HG03575 (cell line): Measurements from ENCODE around the gene SNCA.

Experiments
- ATAC-seq: cut with Tn5 transposase; IDR thresholded peaks from one replicate; pipeline ENCODE4 v1.9.1; 2021; ENCODE audit not compliant: unreplicated experiment, insufficient number of reproducible peaks, low FRiP score; ENCODE audit errors: extremely low read depth

Gene SNCA

DNA sequence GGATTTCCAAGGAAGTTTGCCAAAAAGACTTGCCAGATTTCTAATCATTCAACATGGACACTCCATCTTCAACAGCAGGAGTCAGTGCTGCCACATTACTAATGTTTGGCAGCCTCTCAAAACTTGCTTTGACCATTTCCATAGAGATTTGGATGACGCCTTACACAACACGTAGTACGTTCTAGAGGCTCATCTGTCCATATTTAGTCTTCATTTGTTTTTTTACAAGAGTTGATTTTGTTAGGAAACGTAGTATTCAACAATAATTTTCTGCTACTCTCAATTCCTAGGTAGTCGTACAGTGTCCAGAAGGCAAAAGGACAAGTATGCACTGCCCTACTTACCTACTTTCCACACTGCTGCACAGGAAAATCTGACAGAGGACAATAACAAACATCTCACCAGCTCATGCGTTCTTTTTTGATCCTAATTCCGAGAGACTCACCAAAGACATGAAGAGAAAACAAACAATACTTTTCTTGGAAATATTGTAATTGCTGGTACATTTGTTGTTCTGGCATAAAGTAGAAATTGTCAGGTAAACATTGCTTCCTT lies 117.3 kb downstream of the SNCA start:
- no peak for ATAC-seq

- ATAC-seq = no peak
These were observed 120.1 kb downstream of the SNCA start for GRCh38 chr4:89716893-89717292.

DNA sequence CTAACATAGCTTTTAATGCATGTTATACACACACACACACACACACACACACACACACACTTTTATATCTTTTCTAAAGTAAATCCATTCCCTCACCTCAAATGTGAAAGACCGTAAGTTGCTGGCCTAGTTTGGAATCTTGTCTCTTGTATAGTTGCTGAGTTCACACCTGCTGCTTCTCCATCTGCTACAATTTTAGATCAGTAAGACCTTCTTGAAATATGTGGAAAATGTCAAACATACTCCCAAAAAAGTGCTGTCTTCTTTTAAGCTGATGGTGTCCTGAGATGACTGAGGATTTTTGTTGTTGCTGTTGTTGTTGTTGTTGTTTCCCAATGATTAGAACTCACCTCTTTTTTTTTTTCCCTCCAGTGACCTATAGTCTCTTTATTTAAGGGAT lies 121.3 kb downstream of the SNCA start:
- no peak for ATAC-seq

GRCh38 chr4:89712827-89713226 lies 124.1 kb downstream of the SNCA start:
- ATAC-seq = no peak

DNA sequence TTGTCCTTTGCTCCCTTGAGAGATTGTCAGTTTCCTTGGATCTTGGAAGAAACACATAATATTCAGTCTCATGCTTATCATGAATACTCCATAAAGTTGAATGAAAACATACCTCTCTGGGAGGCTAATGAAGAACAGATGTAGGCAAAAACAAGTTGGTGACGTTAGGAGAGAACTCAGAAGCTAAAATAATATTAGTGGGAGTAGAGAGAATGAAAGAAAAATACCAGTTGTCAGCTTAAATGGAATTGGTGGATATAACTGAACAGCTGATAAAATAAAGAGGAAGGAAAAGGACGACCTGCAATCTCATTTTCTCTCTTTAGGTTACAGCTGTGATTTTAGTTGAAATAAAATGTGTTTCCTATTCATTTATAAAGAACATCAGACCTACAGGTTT lies 124.8 kb downstream of the SNCA start:
- ATAC-seq = no peak

- ATAC-seq = no peak
These were observed 128.0 kb downstream of the SNCA start for GRCh38 chr4:89708903-89709421.

DNA sequence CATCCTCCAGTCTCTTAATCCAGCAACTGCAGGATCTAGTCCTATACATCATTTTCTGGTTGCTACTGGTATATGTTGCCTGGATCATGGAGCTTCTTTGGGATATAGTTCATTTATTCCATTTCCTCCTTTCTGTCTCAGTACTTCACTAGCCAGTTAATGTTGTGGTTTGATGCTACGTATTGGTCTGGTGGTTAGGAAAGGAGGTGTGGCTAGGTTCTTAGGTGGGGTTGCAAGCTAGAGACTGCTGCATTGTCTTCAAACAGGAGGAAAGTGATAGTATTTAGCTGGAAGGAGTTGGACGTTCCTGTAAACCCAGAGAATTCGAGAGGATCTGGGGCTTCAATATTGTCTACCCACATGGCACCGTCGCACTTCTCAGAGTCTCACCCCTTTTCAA lies 129.5 kb downstream of the SNCA start:
- ATAC-seq = no peak

GRCh38 chr4:89704651-89705395 lies 132.1 kb downstream of the SNCA start:
- no peak for ATAC-seq

GRCh38 chr4:89703829-89704590 lies 133.0 kb downstream of the SNCA start:
- ATAC-seq = no peak

DNA sequence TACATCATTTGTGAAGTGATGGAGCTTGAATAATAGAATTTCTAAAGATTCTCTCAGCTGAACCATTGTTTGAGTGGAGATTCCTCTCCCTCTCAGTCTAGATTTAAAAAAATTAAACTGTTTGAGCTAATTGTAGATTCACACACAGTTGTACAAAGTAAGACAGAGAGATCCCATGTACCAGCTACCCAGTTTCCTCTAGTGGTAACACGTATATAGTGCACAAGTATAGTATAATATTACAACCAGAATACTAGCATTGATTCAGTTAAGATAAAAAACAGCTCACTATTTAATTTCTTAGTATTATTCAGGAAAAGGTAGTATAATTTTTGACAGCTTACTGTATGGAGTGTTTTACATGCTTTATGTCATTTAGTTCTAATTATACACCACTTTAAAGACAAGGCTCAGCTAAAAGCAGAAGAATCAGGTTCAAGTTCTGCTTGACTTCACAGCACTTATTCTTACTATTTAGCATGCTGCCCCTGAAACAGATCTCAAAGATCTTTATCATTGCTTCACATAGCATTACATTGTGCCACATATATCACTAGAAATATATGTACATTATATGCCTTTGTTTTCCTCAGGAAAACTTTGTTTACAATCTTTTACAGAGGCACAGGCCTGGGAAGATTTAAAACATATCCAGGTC lies 136.1 kb downstream of the SNCA start:
- no peak for ATAC-seq

- no peak for ATAC-seq
These were observed 151.3 kb downstream of the SNCA start for GRCh38 chr4:89685690-89686089.

GRCh38 chr4:89685277-89685676 lies 151.7 kb downstream of the SNCA start:
- ATAC-seq = no peak

- no peak for ATAC-seq
These were observed 152.4 kb downstream of the SNCA start for GRCh38 chr4:89684536-89684935.

DNA sequence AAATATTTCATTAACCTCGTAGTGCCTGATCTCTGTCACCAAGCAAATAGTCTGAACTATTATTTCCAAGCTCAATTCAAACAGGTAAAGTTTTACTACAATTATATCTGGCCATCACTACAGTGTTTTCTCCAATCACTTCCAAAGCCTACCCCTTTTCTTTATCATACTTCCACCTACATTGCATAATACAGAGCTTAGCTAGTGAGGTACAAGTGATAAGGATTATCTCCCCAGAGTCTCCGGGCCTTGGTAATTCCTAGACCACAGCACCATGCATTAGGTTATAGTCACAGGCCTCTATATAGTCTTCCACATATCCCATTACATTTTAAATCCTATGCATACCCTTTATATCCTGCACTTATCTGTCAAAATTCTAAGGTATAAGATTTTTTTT lies 154.2 kb downstream of the SNCA start:
- no peak for ATAC-seq

GRCh38 chr4:89681671-89682070 lies 155.3 kb downstream of the SNCA start:
- ATAC-seq = no peak

GRCh38 chr4:89681219-89681618 lies 155.7 kb downstream of the SNCA start:
- ATAC-seq = no peak

DNA sequence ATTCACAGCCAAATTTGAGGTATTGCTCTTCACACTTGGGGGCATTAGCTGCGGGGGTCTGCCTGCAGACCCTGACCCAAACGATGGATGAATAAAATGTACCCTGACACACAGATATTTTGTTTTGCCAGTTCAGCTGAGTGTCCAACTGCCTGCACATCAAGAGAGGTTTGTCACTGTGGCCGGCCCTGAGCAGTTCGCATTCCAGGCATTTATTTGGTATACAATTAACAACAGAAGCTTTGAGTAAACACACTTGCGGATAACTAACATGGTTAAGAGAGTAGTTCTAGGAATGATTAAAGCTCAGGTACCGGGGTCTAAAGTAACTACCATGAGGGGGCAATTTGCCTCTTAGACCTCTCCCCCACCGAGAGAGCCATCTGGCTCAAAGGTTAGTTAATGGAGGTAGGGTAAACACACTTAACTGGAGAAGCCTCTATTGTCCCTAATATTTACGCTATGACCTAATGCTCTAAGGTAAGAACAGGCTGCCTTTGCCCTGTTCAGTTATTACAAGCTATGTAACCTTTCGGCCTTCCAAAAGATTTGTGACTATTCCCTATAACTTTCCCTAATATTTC lies 162.0 kb downstream of the SNCA start:
- no peak for ATAC-seq
